Suprapubic skin (tissue), 4 donors: ENCODE measurements around the gene MAGEB3. TPM values are rescaled to one million over a fixed set of nuclear protein-coding genes. Genes with fewer than 3 reads are reported as not detected.

ENCODE experiments used
- DNase-seq, 2 donors: peaks; one replicate each; pipeline ENCODE4 v3.0.0-alpha.2; 2019; ENCODE audit warnings: low spot score in 2 of 2
- H3K27ac ChIP-seq: fragments of 200-600 bp; sonication (generic); one replicate; pipeline ENCODE4 v1.5.1; 2019
- H3K27me3 ChIP-seq: fragments of 200-600 bp; sonication (generic); one replicate; pipeline ENCODE4 v1.5.1; 2019
- H3K36me3 ChIP-seq: fragments of 200-600 bp; sonication (generic); one replicate; pipeline ENCODE4 v1.5.1; 2019
- H3K4me1 ChIP-seq: fragments of 200-600 bp; sonication (generic); one replicate; pipeline ENCODE4 v1.5.1; 2019
- H3K4me3 ChIP-seq: fragments of 200-600 bp; sonication (generic); one replicate; pipeline ENCODE4 v1.5.1; 2019; ENCODE audit warnings: mild to moderate bottlenecking
- H3K9me3 ChIP-seq: fragments of 200-600 bp; sonication (generic); one replicate; pipeline ENCODE4 v1.5.1; 2019
- EP300 ChIP-seq: sonication (generic); formaldehyde crosslinking; IDR thresholded peaks from one replicate; pipeline ENCODE4 v1.6.1; 2017; ENCODE audit warnings: antibody characterized with exemption
- POLR2A ChIP-seq, 2 donors: fragments of 450-650 bp; IDR thresholded peaks; one replicate each; pipeline ENCODE4 v1.6.1; 2017; ENCODE audit warnings: antibody characterized with exemption in 2 of 2, mild to moderate bottlenecking in 2 of 2, moderate library complexity in 2 of 2
- POLR2AphosphoS5 ChIP-seq, 3 donors: sonication (generic); formaldehyde crosslinking; IDR thresholded peaks; one replicate each; pipeline ENCODE4 v1.6.1; 2017; ENCODE audit warnings: antibody characterized with exemption in 3 of 3
- WGBS: methylation state at CpG from one replicate; pipeline ENCODE4 v1.1.5; 2018; 5-methylcytosine and 5-hydroxymethylcytosine counted together
- total RNA-seq, 4 donors: library from RNA; depleted of rRNA; stranded (reverse); fragments of >200 nt; gene quantifications; one replicate each; pipeline ENCODE4 v1.1.0, GENCODE V29; 2016
- TF ChIP-seq, protein P1 (sequence below), 2 donors: fragments of 200-600 bp in 1 of 2; fragments of 450-650 bp in 1 of 2; sonication (generic) in 1 of 2; IDR thresholded peaks; one replicate each; pipeline ENCODE4 v1.5.1; 2016 to 2019; ENCODE audit warnings: antibody characterized with exemption in 2 of 2, mild to moderate bottlenecking in 1 of 2, moderate library complexity in 1 of 2

Gene MAGEB3
- total RNA-seq, 4 donors from 2014 or later, result not detected

DNA sequence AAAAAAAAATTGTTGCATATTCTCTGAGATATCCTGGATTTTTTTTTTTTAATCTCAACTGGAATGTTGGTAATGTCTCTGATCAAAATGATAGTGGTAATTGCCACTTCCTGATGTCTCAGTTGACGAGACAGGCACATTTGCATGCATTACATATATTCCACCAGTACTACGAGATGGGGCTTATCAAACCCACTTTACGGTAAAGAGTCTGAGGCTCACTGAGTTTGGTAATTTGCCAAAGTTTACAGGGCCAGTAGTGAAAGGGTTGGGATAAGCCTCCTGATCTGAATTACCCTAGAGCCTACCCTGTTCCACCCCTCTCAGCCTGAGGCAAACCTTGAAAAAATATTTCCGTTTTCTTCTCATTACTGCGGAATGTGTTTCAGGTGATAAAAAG lies 9.8 kb upstream of the MAGEB3 start:
- Histone ChIP-seq H3K27me3 (no peaks in the 10 kb centered on the region), H3K36me3 (no peaks in the 10 kb centered on the region), H3K27ac (no peak overlapping the region), H3K4me3 (no peak overlapping the region), H3K4me1 (no peaks in the 10 kb centered on the region), H3K9me3 (no peaks in the 10 kb centered on the region)
- 63% methylated on average over 5 of the region's 5 CpGs for WGBS
- TF ChIP-seq EP300 (no peak), POLR2A (IDR thresholded peaks at IDR 0.05) (no peak), POLR2AphosphoS5 (IDR thresholded peaks at IDR 0.05) (no peak)
- TF ChIP-seq, protein P1, sequence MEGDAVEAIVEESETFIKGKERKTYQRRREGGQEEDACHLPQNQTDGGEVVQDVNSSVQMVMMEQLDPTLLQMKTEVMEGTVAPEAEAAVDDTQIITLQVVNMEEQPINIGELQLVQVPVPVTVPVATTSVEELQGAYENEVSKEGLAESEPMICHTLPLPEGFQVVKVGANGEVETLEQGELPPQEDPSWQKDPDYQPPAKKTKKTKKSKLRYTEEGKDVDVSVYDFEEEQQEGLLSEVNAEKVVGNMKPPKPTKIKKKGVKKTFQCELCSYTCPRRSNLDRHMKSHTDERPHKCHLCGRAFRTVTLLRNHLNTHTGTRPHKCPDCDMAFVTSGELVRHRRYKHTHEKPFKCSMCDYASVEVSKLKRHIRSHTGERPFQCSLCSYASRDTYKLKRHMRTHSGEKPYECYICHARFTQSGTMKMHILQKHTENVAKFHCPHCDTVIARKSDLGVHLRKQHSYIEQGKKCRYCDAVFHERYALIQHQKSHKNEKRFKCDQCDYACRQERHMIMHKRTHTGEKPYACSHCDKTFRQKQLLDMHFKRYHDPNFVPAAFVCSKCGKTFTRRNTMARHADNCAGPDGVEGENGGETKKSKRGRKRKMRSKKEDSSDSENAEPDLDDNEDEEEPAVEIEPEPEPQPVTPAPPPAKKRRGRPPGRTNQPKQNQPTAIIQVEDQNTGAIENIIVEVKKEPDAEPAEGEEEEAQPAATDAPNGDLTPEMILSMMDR (IDR thresholded peaks at IDR 0.05), result no peak
- DNase-seq, result no peak

DNA sequence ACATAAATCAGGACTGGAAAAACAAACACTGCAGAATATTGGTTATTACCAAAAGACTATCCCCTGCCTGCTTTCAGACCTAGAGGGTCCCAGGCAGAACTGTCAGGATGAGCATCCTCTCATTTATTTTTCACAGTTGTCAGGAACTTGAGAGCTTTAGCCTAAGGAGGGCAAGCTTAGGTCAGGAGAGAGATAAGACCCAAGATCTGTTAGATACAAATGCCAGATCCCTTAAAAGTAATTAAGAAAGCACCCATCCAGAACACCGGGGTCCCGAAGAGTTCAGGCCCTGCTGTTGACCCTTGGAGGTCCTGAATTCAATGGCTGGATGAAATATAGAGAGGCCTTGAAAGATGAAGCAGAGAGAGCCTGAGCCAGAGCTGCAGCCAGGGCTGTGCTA lies 5.9 kb upstream of the MAGEB3 start:
- DNase-seq, result no peak
- H3K36me3 ChIP-seq, result no peaks in the 10 kb centered on the region
- 68% methylated on average over 2 of the region's 2 CpGs for WGBS
- TF ChIP-seq, protein P1 (IDR thresholded peaks at IDR 0.05), result no peak
- TF ChIP-seq EP300, result no peak
- TF ChIP-seq POLR2AphosphoS5 (IDR thresholded peaks at IDR 0.05), result no peak
- no peak for TF ChIP-seq POLR2A (IDR thresholded peaks at IDR 0.05)
- no peaks in the 10 kb centered on the region for H3K9me3 ChIP-seq
- H3K27me3 ChIP-seq, result no peaks in the 10 kb centered on the region
- H3K4me3 ChIP-seq, result no peak overlapping the region
- H3K4me1 ChIP-seq, result no peaks in the 10 kb centered on the region
- no peak overlapping the region for H3K27ac ChIP-seq

DNA sequence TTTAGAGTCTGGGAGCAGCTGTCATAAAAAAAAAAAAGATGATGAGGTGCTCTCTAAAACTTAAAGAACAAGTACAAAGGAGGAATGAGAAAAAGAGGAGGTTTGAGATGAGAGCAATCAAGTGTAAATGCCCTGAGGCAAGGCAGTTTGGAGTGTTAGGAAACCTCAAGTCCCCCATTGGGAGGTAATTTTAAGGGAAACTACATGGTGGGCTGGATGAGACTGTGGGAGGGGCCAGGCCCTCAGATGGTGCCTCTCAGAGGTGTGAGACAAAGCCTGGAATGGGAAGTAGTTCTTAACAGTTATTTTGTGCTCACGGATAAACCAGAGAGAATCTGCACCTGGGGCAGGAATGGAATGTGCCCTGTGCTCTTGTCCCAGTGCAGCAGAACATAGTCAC lies 1.9 kb upstream of the MAGEB3 start:
- WGBS, result 25% methylated on average over 1 of the region's 1 CpG
- DNase-seq, result no peak

DNA sequence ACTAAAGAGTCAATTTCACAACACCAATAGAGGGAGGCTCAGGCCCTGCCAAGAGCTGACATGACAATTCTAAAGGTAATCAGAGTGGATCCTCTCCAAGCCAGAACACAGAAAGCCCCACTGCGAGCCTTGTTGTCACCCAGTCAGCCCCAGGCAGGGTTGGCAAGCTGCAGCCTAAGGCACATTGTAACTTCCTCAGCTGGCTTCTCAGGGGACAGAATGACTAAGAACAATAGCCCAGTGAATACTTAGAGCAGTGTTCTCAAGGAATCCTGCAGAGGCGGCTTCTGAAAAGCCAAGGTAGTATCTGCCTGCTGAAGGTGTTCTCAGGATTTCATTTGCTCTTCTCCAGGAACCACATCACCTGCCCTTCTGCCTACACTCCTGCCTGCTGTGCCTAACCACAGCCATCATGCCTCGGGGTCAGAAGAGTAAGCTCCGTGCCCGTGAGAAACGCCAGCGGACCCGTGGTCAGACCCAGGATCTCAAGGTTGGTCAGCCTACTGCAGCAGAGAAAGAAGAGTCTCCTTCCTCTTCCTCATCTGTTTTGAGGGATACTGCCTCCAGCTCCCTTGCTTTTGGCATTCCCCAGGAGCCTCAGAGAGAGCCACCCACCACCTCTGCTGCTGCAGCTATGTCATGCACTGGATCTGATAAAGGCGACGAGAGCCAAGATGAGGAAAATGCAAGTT lies 11.4 kb downstream of the MAGEB3 start, which contains the start of gene MAGEB4:
Gene MAGEB4, plus strand, starts transcription at position 277 of the 692 bp plus-strand sequence. Its CDS starts 136 bp downstream, at position 413.
- DNase-seq, result no peak
- no peak within 1 kb of the TSS for H3K4me3 ChIP-seq
- no peaks in the 10 kb centered on the region for H3K27me3 ChIP-seq
- H3K27ac ChIP-seq, result no peak within 1 kb of the TSS
- no peaks in the 10 kb centered on the region for H3K36me3 ChIP-seq
- no peaks in the 10 kb centered on the region for H3K9me3 ChIP-seq
- 73% methylated on average over 10 of the region's 10 CpGs for WGBS
- H3K4me1 ChIP-seq, result no peaks in the 10 kb centered on the region
- TF ChIP-seq POLR2A (IDR thresholded peaks at IDR 0.05), result no peak
- TF ChIP-seq, protein P1 (IDR thresholded peaks at IDR 0.05), result no peak
- no peak for TF ChIP-seq POLR2AphosphoS5 (IDR thresholded peaks at IDR 0.05)
- TF ChIP-seq EP300, result no peak

More for the DNA sequence above, 1.9 kb upstream of the MAGEB3 start:
- H3K36me3 ChIP-seq, result no peaks in the 10 kb centered on the region
- TF ChIP-seq POLR2A (IDR thresholded peaks at IDR 0.05) (no peak), EP300 (no peak), POLR2AphosphoS5 (IDR thresholded peaks at IDR 0.05) (no peak)
- TF ChIP-seq, protein P1 (IDR thresholded peaks at IDR 0.05), result no peak
- no peaks in the 10 kb centered on the region for H3K4me1 ChIP-seq
- no peak overlapping the region for H3K4me3 ChIP-seq
- no peaks in the 10 kb centered on the region for H3K9me3 ChIP-seq
- no peak overlapping the region for H3K27ac ChIP-seq
- H3K27me3 ChIP-seq, result no peaks in the 10 kb centered on the region

DNA sequence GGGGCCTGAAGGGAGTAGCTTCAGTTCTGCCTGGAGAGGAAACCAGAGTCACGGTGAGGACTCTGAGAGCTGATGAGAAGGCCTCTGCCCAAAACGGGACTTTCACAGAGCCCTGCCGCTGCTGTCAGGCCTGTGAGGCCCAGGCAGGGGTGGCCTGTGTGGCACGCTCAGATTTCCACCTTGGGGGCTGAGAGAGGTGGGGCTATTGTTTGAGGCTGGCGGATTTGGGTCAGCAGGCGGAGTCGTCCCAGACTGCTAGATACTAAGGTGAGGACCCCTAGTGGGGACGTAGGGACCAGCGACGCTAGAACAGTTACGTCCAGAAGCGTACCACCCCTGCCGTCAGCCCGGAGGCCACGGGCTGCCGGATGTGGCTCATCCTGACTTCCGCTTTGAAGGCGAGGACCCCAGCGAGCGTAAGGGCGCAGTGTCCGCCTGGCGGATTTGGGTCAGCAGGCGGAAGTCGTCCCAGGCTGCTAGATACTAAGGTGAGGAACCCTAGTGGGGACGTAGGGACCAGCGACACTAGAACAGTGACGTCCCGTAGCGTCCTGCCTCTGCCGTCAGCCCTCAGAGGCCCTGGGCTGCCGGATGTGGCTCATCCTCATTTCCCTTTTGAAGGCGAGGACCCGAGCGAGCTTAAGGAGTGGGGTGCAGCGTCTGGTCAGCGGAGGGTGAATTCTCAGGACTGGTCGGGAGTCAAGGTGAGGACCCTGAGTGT lies 16.5 kb downstream of the MAGEB3 start, which contains the start of gene MAGEB1:
Gene MAGEB1, plus strand, starts transcription at position 378 of the 721 bp plus-strand sequence. CDS start 3,348 bp downstream, outside the sequence.
- H3K4me1 ChIP-seq, result no peaks in the 10 kb centered on the region
- no peaks in the 10 kb centered on the region for H3K36me3 ChIP-seq
- no peak within 1 kb of the TSS for H3K27ac ChIP-seq
- no peaks in the 10 kb centered on the region for H3K9me3 ChIP-seq
- H3K27me3 ChIP-seq, result no peaks in the 10 kb centered on the region
- 85% methylated on average over 29 of the region's 38 CpGs for WGBS
- no peak for DNase-seq
- TF ChIP-seq POLR2A (IDR thresholded peaks at IDR 0.05) (no peak), EP300 (no peak)
- no peak within 1 kb of the TSS for H3K4me3 ChIP-seq
